BJ (cell line): Measurements from ENCODE around the gene CALCB. TPM values are rescaled to one million over a fixed set of nuclear protein-coding genes. Genes with fewer than 3 reads are reported as not detected.

Experiments used
- CTCF ChIA-PET: fragments of 350-600 bp; formaldehyde crosslinking; extraction: SDS; loops from one replicate; lab custom pipeline; 2021; ENCODE audit warnings: antibody characterized with exemption, inconsistent platforms; lab: Yijun Ruan, JAX
- POLR2A ChIA-PET: fragments of 300-600 bp; sonication (Branson Sonifier 250); formaldehyde crosslinking; extraction: SDS; loops from one replicate; lab custom pipeline; 2021; ENCODE audit warnings: antibody characterized with exemption; lab: Charles Lee
- DNase-seq: peaks from one replicate; pipeline ENCODE4 v3.0.0-alpha.2; 2011; ENCODE audit warnings: low read depth
- H3K27me3 ChIP-seq: 2 replicates; pipeline ENCODE4 v1.6.0; 2011; ENCODE audit warnings: low read length; ENCODE audit not compliant: control insufficient read depth, insufficient read depth
- H3K36me3 ChIP-seq: 2 replicates; pipeline ENCODE4 v1.5.1; 2011; ENCODE audit warnings: low read length; ENCODE audit not compliant: control insufficient read depth, insufficient read depth
- H3K4me3 ChIP-seq: 2 replicates; pipeline ENCODE4 v1.5.1; 2011; ENCODE audit warnings: low read depth, mild to moderate bottlenecking, control low read depth, low read length
- CTCF ChIP-seq: IDR thresholded peaks from 2 replicates; pipeline ENCODE4 v1.5.1; 2011; ENCODE audit warnings: low read depth, mild to moderate bottlenecking, control low read depth, inconsistent platforms, low read length, moderate library complexity; ENCODE audit not compliant: insufficient read depth
- polyA plus RNA-seq: library from polyadenylated mRNA; depleted of rRNA; stranded (reverse); fragments of >200 nt; gene quantifications from 2 replicates; pipeline ENCODE4 v1.2.3, GENCODE V29; 2011

The CALCB gene
- polyA plus RNA-seq, 1 experiment = not detected

- no peak for TF ChIP-seq CTCF
- CTCF ChIA-PET = interaction anchor here (0.5 to 1.0 kb wide), 2 partner anchors 33 to 101 kb away, joined by 3 read pairs; no protein-coding TSS in a partner anchor
- POLR2A ChIA-PET = no interaction called here
- Histone ChIP-seq H3K36me3 (no peaks in the 10 kb centered on the region), H3K27me3 (no peaks in the 10 kb centered on the region; the same call in 1 of the 2 replicates), H3K4me3 (no peak overlapping the region)
- no peak for DNase-seq
Measured at GRCh38 chr11:15112131-15112541, 38.7 kb downstream of the CALCB start.

- ChIA-PET POLR2A (no interaction called here), CTCF (interaction anchor here (0.9 to 2.4 kb wide), 2 partner anchors 10 to 11 kb away, joined by 3 to 7 read pairs; no protein-coding TSS in a partner anchor)
- Histone ChIP-seq H3K27me3 (no peaks in the 10 kb centered on the region; the same call in 1 of the 2 replicates), H3K4me3 (no peak overlapping the region), H3K36me3 (no peaks in the 10 kb centered on the region)
- DNase-seq = no peak
- TF ChIP-seq CTCF = no peak
Measured at GRCh38 chr11:15113381-15113780, 40.0 kb downstream of the CALCB start.

- Histone ChIP-seq H3K36me3 (no peaks in the 10 kb centered on the region), H3K4me3 (peak within 1 kb of the TSS; percentile 35), H3K27me3 (no peaks in the 10 kb centered on the region; the same call in 1 of the 2 replicates)
- ChIA-PET POLR2A (no interaction called here), CTCF (interaction anchor here (1.5 to 2.4 kb wide), 2 partner anchors 10 to 12 kb away, joined by 4 to 7 read pairs; no protein-coding TSS in a partner anchor)
- no peak for TF ChIP-seq CTCF
- DNase-seq = no peak
Measured at GRCh38 chr11:15114501-15115475, 41.4 kb downstream of the CALCB start, which contains the start of gene INSC. INSC (plus strand) TSS chr11:15114923; CDS start chr11:15149175, 34,252 bp downstream.

- DNase-seq = no peak
- ChIA-PET POLR2A (no interaction called here), CTCF (interaction anchor here (0.9 to 2.2 kb wide), 3 partner anchors 11 to 15 kb away, joined by 4 to 7 read pairs (median 4); no protein-coding TSS in a partner anchor)
- TF ChIP-seq CTCF = no peak
- no peaks in the 10 kb centered on the region for H3K36me3 ChIP-seq
- H3K27me3 ChIP-seq = no peaks in the 10 kb centered on the region; the same call in 1 of the 2 replicates
- no peak overlapping the region for H3K4me3 ChIP-seq
Measured at GRCh38 chr11:15115686-15116085, 42.3 kb downstream of the CALCB start.

GRCh38 chr11:15117751-15118150, 44.4 kb downstream of the CALCB start:
- H3K36me3 ChIP-seq = no peaks in the 10 kb centered on the region
- DNase-seq = no peak
- ChIA-PET POLR2A (no interaction called here), CTCF (interaction anchor here (1.1 to 1.4 kb wide), 4 partner anchors 9 to 90 kb away, joined by 3 to 6 read pairs (median 4); no protein-coding TSS in a partner anchor)
- no peaks in the 10 kb centered on the region; the same call in 1 of the 2 replicates for H3K27me3 ChIP-seq
- H3K4me3 ChIP-seq = no peak overlapping the region
- TF ChIP-seq CTCF = no peak
